Measurements from ENCODE around the gene IDE.
"Not testable (repeated sequence)": the region's sequence is repeated elsewhere in the genome, so short reads cannot be mapped to it uniquely, and the experiment has no call there.

Gene IDE
- 51.8 to 122 (median 82.9) reads per million in 17 experiments for total RNA-seq

DNA sequence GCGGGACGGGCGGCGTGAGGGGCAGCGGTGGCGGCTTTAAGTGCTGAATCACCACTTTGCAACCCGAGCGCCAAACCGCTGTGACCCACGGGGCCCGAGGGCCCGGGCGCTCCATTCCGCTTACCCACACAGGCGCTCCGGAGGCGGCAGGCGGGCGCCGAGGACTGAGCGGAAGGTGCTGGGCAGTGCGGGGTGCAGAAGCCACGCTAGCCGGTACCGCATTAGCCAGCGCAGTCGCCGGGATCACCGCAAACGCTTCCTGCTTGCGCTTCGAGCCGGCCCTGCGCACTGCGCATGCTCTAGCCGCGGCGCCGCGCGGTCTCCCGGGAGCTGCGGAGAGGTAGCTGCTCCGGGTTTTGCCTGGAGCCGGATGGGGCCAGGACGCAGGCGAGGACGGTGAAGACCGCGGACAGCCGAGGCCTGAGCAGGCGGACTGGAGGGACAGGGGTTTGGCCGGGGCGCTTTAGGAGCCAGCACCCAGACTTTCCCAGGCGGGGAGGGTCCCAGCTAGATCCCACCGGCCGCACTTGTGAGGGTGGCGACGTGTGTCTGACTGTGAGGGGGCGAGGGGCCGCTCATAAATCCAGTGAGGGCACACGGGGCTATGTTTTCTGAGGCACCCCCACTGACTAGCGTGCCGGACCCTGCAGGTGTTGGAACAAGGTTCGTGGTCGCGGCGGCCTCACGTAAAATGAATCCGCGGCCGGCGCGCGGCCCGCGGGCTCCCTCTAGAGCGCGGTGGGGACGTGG is at the start of gene IDE:
IDE (minus strand) TSS at position 296 of the 750 bp plus-strand sequence; CDS start at position 222, 74 bp downstream.
- DNase-seq, result peak; percentile 89 to 95 (median 92)

DNA sequence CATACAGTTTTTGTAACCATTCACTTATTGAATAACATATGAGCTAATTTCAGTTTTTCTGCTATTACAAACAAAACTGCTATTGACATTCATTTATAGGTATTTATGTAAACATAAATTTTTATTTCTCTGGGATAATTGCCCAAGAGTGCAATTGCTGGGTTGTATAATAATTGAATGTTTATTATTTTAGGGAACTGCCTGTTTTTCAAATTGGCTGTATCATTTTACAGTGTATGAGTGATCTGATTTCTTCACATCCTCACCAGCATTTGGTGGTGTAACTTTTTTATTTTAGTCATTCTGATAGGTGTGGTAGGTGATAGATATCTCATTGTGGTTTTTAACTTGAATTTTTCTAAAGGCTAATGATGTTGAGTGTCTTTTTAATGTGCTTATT is 45.5 kb upstream of the IDE start:
- DNase-seq, result no peak

DNA sequence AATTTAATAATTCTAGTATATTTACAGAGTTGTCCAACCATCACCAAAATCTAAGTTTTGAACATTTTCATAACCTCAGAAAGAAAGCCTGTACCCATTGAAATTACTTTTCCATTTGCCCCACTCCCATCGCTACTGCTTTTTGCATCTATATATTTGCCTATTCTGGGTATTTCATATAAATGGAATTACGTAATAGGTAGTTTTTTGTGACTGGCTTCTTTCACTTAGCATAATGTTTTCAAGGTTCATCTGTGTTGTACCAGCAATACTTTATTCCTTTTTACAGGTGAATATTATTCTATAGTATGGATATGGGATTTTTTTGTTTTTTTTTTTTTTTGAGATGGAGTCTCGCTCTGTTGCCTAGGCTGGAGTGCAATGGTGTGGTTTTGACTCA is 41.6 kb upstream of the IDE start:
- no peak for DNase-seq

DNA sequence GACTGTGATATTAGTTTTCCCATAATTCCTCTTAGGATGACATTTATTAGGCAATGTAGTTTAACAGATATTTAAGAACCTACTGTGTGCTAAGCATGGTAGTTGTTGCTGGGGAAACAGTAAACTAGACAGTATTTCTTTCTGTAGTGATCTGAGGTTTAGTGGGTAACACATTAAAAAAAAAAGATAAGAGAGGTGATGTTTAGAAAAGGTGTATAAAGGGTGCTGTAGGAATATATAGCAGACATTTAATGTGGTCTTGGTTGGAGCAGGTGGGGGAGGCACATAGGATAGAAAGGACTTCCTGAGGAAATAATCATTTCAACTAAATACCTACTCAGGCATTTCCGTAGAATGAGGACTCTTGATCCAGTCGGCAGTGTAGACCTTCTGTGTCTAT is 30.9 kb upstream of the IDE start:
- DNase-seq, result no peak

DNA sequence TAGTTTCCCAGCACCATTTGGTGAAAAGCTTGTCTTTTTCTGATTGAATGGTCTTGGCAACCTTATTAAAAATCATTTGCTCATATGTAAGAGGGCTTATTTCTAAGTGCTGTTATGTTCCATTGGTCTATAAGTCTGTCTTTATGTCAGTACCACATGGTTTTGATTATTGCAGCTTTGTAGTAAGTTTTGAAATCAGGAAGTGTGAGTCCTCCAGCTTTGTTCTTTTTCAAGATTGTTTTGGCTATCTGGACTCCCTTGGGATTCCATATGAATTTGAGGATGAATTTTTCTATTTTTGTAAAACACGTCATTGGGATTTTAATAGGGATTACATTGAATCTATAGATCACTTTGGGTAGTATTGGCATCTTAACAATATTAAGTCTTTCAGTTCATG is 24.4 kb upstream of the IDE start:
- no peak for DNase-seq

DNA sequence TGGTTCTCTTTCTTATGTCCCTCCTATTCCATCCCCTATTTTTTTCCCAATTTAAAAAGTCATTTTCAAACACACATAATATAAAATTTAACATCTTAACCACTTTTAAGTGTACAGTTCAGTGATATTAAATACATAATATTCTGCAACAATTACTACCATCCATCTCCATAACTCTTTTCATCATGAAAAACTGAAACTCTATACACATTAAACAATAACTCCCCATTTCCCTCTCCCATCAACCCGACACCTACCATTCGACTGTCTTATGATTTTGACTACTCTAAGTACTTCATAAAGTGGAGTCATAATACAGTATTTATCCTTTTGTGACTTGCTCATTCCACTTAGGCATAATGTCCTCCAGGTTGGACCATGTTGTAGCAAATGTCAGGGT is 21.6 kb upstream of the IDE start:
- DNase-seq, result no peak

DNA sequence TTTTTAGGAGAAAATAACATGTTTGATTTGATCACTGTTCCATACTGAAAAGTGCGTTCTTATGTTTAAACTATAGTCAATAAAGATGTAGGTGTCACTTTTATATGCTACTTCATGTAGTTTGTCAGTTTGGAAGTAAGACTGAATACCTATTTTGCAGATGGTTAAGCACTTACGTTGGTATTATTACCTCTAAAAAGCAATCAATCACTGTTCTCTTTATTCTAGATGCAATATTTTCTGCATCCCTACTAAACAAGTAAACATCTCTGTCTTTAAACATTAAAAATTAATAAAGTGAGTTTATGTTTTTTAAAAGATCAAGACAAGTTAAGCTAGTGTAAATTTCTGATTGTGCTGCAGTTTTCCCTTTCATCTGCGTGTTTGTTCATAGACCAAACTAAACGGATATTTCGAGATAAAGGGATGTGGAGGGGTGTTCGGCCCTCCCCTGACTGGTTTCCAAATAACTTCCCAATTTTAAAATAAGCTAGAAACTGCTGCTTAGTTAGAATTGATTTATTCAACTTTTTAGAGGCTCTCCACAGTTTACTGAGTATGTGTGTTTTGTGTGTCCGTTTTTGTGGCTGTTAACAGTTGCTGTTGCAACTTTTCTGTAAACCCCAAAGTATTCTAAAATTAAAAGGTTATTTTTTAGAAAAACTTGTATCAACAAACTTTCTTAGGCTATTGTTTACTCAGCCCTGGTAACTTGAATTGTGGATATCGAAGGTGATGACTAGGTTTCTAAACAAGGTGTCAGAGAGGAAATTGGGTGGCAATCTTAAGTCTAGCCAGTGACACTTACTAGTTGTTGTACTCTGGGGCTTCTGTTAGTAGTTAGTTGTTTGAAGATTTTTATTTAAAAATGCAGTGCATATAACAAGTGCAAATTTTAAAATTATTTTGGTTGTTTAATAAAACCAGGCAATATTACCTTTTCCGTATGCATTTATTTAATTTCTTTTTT is 20.0 kb upstream of the IDE start:
- peak; percentile 10 to 48 (median 36) for DNase-seq

DNA sequence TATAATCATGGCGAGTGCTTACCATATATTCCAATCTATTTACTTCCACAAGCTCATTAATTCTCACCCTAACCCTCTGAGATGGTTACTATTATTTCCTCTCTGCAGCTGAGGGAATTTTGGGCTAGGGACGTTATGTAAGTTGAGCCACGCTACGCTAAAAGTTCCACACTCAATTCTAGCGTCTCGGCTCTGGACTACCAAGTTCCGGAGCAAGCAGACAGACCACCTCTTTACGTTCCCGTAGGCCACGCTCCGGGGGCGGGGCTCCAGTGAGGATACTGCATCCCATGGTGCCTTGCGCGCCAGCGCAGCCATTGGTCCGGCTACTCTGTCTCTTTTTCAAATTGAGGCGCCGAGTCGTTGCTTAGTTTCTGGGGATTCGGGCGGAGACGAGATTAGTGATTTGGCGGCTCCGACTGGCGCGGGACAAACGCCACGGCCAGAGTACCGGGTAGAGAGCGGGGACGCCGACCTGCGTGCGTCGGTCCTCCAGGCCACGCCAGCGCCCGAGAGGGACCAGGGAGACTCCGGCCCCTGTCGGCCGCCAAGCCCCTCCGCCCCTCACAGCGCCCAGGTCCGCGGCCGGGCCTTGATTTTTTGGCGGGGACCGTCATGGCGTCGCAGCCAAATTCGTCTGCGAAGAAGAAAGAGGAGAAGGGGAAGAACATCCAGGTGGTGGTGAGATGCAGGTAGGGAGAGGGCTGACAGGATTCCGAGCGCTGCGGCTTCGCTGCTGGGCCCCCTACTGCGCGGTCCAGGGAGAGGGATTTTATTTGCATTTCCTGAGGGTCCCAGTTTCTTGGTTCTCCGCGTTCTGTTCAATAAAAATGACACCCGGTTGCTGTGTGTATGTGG is 19.1 kb upstream of the IDE start, which contains the start of gene KIF11:
KIF11 (plus strand) TSS at position 370 of the 858 bp plus-strand sequence; CDS start at position 616, 246 bp downstream.
- DNase-seq, result peak; percentile 98 to 99 (median 99)

DNA sequence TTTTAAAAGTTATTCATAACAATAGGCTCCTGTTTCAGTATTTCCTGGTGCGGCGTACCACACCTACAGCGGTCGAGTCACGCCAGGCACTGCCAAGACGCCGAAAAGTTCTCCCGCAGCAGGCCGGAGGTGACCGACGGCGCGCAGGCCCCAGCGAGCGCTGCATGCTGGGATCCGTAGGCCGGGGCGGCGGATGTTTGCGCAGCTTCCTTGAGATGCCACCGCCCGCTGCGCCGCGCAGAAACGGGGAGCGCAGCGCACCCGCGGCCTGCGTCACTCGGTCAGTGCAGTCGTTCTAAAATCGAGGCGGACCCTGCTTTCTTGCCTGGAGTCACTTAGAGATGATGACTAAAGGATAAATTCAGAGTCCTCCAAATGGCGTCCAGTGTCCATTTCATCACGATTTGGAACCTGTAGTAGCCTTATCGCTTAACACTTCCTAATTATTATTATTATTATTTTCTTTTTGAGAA is 17.7 kb upstream of the IDE start:
- DNase-seq, result peak; percentile 96 to 98 (median 98)

DNA sequence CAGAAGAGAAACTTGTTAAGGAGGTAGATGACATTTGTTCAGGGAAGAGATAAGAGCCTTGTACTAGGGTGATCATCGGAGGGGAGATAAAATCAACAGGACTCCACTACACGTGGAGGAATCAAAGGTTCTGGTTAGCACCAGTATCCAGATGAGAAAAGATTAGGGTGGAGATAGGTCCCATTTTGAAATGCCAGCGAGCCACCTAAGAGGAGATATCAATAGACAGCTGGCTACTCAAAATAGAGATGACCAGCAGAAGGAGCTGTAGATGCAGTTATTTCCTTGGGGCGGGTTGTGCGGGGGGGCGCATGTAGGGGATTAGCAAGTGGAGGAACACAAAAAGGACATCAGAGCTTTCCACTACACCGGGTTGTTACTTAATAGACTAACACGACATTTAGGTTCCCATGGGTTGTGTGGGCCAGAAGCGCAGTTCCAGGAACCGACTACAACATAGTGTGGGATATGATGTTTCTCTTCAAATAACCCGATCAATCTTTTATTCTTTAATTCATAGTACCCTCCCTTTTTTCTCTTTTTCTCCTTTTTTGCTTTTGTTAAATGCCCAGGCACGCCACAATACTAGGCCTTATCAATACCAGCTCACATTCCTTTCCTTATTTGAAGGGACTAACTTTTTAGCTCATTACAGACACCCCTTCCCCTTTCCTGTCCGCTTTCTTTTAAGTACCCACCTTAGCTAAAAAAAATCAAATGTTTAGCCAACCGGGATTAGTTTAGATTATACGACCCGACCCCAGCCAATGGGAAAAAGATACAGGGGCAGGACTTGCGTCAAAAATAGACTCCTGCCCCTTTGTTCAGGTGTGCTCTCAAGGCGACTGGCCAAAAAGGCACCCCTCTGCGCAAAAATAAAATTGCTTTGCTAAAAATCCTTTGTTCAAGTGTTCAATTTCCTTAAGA is 17.0 kb upstream of the IDE start:
- peak; percentile 26 to 57 (median 44) for DNase-seq

DNA sequence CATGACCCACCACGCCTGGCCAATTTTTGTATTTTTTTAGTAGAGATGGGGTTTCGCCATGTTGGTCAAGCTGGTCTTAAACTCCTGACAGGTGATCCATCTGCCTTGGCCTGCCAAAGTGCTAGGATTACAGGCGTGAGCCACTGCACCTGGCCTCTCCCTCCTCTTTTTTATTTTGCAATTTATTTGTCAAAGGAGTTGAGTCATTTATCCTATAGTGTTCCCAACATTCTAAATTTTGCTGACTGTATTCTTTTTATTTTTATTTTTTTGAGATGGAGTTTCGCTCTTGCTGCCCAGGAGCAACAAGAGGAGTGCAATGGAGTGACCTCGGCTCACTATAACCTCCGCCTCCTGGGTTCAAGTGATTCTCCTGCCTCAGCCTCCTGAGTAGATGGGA is 8.5 kb upstream of the IDE start:
- not testable (repeated sequence) for DNase-seq

DNA sequence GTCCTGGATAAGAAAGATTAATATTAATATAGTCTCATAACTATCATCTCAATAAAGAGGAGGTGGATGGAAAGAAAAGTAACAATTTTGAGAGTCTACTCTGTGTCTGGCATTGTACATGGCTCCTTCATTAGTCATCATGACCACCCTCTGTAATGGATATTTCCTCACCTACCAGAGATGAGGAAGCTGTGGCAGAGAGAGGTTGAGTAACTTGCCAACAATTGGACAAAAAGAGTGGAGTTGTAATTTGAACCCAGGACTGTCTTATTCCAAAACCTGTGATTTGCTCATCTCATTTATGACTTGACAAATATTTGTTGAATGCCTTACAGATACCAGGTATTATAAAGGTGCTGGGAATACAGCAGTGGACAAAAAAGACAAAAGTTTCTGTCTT is 2.1 kb upstream of the IDE start:
- DNase-seq, result peak; percentile 39 to 78 (median 57)

DNA sequence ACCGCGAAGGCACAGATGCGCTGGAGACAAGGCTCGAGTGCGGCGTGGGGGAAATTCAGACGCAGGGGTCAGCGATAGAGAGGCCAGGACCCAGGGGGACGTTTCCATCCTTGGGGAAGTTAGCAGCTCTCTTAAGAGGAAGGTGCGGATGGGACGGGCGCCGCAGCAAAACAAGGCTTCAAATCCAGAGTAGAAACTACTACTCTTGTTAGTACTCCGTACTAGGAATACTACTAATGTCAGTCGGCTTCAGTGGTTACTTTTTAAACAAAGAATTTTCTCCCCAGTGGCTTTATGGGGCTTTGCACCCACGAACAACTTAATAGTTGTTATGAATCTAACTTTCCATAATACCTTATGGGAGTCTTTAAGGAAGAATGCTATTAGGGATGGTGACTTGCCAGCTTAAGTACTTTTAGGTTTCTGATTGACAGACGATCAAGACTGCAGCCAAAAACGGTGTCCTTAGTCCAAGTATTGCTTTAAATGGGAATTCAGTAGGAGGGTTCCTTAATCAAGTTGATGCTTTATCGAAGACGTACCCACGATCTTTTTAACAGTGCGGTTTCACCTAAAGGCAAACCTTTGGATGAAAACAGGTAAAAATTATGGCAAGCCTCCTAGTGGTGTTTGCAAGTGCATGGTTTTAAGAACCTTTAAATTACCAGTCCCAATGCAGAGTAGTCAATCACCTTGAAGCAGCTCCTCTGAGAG is 812 bp upstream of the IDE start:
- peak in 2 of 4 experiments; percentile 84 for DNase-seq

DNA sequence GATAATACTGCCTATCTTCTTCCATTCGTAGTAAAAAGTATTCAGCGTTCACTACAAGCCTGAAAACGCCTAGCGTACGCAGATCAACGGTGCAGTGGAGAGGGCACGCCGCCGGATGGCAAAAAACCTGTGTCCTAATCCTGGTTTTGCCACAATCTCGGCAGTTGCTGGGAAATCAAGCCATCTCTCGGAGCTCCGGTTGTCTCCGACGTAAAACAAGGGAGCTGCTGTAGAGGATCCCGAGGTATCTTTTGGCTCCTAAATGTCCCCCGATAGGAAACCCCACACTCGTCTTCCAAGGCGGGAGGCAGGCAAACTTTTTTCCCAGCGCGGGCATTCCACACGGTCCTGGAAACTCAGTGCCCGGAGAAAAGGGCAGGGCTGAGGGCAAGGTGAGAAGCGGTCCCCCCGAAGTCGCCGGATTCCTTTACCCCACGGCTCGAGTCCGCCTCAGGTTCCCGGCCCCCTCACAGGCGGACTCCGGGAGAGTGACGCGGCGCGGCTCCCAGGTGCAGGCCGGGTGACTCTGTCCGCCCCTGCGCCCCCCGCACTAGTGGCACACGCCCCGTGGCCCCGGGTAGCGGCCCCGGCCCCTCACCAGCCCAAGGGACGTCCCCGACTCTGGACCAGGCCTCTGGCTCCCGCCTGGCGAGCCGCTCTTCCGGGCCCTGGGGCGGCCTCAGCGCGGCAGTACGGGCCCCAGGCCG is 649 bp downstream of the IDE start:
- peak; percentile 48 to 51 (median 50) for DNase-seq

DNA sequence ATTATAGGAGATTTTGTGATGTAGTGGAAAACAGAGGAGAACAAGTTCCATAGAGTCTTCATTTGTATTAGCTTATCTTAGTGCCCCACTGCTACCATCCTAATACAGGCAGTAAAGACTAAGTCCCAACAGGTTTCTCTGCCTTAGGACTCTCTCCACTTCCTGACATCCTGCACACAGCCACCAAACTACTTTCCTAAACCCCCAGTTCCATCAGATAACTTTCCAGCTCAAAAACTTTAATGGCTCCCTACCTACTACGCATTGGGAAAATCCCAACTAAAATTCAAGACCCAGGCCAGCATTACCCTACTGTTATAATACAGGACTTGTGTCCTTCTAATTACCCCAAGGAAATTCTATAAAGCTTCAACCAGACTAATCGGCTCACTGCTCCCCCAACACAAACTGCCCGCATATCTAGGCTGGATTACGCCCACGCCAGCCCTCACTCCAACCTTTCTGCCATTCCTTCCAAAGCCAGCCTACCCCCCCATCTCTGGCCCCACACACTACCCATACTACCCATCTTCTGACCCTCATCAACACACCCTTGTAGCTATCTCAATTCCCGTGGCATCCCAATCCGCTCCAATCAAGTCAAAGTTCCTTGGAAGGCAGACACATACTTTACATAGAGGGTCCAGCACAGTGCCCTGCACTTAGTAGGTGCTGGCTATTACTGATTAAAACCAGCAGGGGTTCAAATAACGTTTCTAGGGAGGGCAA is 1.4 kb downstream of the IDE start:
- DNase-seq, result no peak

DNA sequence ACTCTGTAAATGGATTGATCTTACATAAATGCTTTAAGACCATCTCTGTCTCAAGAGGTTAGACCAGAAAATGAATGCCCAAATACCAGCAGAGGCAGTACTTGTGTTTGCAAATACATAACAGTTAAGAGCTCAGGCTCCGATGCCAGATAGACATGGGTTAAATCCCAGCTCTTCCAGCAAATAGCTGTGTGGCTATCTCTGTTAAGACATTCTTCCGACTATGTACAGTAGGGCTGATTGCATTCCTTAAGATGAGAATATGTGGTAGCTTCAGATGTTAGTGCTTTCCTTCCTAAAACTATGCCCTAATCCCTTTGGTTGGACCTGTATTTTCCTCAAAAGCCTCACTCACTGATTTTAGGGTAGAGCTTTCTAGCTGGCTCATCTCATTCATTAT is 2.2 kb downstream of the IDE start:
- no peak for DNase-seq

DNA sequence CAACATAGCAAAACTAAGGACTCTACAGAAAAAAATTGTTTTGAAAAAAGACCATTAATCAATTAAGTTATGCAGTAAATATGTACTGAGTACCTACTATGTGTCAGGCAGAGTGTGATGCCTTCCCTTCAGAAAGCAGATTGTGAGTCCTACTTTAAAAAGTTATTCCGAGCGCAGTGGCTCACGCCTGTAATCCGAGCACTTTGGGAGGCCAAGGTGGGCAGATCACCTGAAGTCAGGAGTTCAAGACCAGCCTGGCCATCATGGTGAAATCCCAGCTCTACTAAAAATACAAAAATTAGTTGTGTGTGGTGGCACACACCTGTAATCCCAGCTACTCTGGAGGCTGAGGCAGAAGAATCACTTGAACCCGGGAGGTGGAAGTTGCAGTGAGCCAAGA is 4.2 kb downstream of the IDE start:
- not testable (repeated sequence) for DNase-seq

DNA sequence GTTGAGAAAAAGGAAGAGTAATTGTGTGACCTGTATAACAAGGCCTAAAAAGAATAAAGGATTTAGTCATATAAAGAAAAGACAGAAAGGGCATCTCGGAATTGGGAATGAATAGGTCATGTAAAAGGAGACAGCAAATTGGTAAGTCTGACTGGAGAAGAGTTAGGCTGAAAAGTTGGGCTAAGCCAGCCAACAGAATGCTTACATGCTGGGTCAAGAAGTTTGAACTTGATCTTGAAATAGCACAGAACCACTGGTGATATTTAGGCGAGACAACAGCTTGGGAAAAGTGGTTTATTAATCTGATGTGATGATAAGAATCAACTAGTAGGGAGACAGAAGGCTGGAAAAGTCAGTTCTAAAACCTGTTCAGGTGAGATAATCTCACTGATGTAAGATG is 4.8 kb downstream of the IDE start:
- DNase-seq, result no peak

Data from suppressor macrophage (primary cell).